Measurements from ENCODE around the gene ZRANB1.
"Not testable (repeated sequence)": the region's sequence is repeated elsewhere in the genome, so short reads cannot be mapped to it uniquely, and the experiment has no call there.

The ZRANB1 gene

GRCh38 chr10:124983321-124983720 lies 41.4 kb downstream of the ZRANB1 start:
- Histone ChIP-seq H3K4me3 (ENCODE audit: low read depth, low read length) (no peak overlapping the region), H3K4me1 (ENCODE audit: control insufficient read depth, insufficient read depth, low read length) (no peaks in the 10 kb centered on the region), H3K9me3 (ENCODE audit: control insufficient read depth, insufficient read depth, low read length) (no peaks in the 10 kb centered on the region), H3K36me3 (ENCODE audit: control insufficient read depth, insufficient read depth, low read length) (peaks cover 77% of the 10 kb centered on the region), H3K9ac (ENCODE audit: low read depth, low read length) (no peak overlapping the region), H3K27ac (ENCODE audit: low read depth, low read length) (no peak overlapping the region), H3K27me3 (ENCODE audit: control insufficient read depth, insufficient read depth, low read length) (no peaks in the 10 kb centered on the region)

- Histone ChIP-seq H3K36me3 (ENCODE audit: control insufficient read depth, insufficient read depth, low read length) (peaks cover 87% of the 10 kb centered on the region), H3K4me1 (ENCODE audit: control insufficient read depth, insufficient read depth, low read length) (no peaks in the 10 kb centered on the region), H3K4me3 (ENCODE audit: low read depth, low read length) (no peak overlapping the region), H3K9me3 (ENCODE audit: control insufficient read depth, insufficient read depth, low read length) (no peaks in the 10 kb centered on the region), H3K9ac (ENCODE audit: low read depth, low read length) (no peak overlapping the region), H3K27me3 (ENCODE audit: control insufficient read depth, insufficient read depth, low read length) (no peaks in the 10 kb centered on the region), H3K27ac (ENCODE audit: low read depth, low read length) (no peak overlapping the region)
These were observed 42.5 kb downstream of the ZRANB1 start for GRCh38 chr10:124984376-124984775.

GRCh38 chr10:124985162-124985561 lies 43.2 kb downstream of the ZRANB1 start:
- no peak overlapping the region for H3K27ac ChIP-seq (ENCODE audit: low read depth, low read length)
- H3K9ac ChIP-seq (ENCODE audit: low read depth, low read length) = no peak overlapping the region
- H3K27me3 ChIP-seq (ENCODE audit: control insufficient read depth, insufficient read depth, low read length) = no peaks in the 10 kb centered on the region
- no peaks in the 10 kb centered on the region for H3K9me3 ChIP-seq (ENCODE audit: control insufficient read depth, insufficient read depth, low read length)
- H3K4me1 ChIP-seq (ENCODE audit: control insufficient read depth, insufficient read depth, low read length) = no peaks in the 10 kb centered on the region
- H3K36me3 ChIP-seq (ENCODE audit: control insufficient read depth, insufficient read depth, low read length) = peaks cover 94% of the 10 kb centered on the region
- no peak overlapping the region for H3K4me3 ChIP-seq (ENCODE audit: low read depth, low read length)

- H3K4me1 ChIP-seq (ENCODE audit: control insufficient read depth, insufficient read depth, low read length) = no peaks in the 10 kb centered on the region
- no peak overlapping the region for H3K27ac ChIP-seq (ENCODE audit: low read depth, low read length)
These were observed 45.9 kb downstream of the ZRANB1 start for GRCh38 chr10:124987788-124988187.

DNA sequence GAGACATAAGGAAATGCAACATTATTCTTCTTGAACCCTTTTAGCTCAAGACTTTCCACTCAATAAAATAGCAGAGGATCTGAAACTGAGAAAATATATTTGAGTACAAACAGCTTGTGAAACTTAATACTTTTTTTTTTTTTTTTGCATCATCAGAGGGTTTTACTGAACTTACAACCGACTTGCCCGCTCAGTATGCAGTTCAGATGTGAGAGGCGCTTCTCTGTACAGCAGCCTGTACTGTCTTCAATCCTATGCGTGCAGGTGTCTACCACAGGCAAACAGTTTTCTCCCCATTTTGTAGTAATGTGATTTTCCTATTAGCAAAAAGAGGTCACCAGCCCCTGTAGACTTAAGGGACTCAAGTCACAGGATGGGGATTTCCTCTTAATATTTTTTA lies 46.8 kb downstream of the ZRANB1 start:
- not testable (repeated sequence) for H3K4me1 ChIP-seq (ENCODE audit: control insufficient read depth, insufficient read depth, low read length); H3K9ac ChIP-seq (ENCODE audit: low read depth, low read length); H3K27me3 ChIP-seq (ENCODE audit: control insufficient read depth, insufficient read depth, low read length); H3K9me3 ChIP-seq (ENCODE audit: control insufficient read depth, insufficient read depth, low read length); H3K27ac ChIP-seq (ENCODE audit: low read depth, low read length); H3K4me3 ChIP-seq (ENCODE audit: low read depth, low read length)
- peaks cover 98% of the 10 kb centered on the region for H3K36me3 ChIP-seq (ENCODE audit: control insufficient read depth, insufficient read depth, low read length)

More at GRCh38 chr10:124987788-124988187, 45.9 kb downstream of the ZRANB1 start:
- Histone ChIP-seq H3K4me3 (ENCODE audit: low read depth, low read length) (no peak overlapping the region), H3K27me3 (ENCODE audit: control insufficient read depth, insufficient read depth, low read length) (no peaks in the 10 kb centered on the region), H3K9me3 (ENCODE audit: control insufficient read depth, insufficient read depth, low read length) (no peaks in the 10 kb centered on the region), H3K36me3 (ENCODE audit: control insufficient read depth, insufficient read depth, low read length) (peaks cover 98% of the 10 kb centered on the region), H3K9ac (ENCODE audit: low read depth, low read length) (no peak overlapping the region)

DNA sequence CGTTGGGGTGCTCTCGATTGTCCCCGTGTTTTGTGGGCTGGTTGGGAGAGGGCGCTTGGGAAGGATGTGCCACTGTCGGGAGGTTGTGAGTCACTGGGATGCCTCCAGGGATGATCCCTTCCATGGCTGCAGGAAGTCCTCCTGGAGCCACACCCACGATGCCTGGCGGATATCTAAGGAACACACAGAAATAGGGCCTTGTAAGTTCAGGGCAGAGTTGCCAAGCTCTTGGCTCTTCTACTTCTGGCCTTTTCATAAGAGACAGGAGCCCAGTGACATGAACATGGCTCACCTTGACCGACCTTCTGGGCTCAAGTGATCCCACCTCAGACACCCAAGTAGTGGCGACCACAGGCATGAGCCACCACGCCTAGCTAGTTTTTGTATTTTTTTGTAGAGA lies 47.6 kb downstream of the ZRANB1 start:
- H3K4me3 ChIP-seq (ENCODE audit: low read depth, low read length) = no peak overlapping the region
- H3K27me3 ChIP-seq (ENCODE audit: control insufficient read depth, insufficient read depth, low read length) = no peaks in the 10 kb centered on the region
- no peak overlapping the region for H3K9ac ChIP-seq (ENCODE audit: low read depth, low read length)
- no peak overlapping the region for H3K27ac ChIP-seq (ENCODE audit: low read depth, low read length)
- no peaks in the 10 kb centered on the region for H3K4me1 ChIP-seq (ENCODE audit: control insufficient read depth, insufficient read depth, low read length)
- H3K9me3 ChIP-seq (ENCODE audit: control insufficient read depth, insufficient read depth, low read length) = no peaks in the 10 kb centered on the region
- peaks cover 98% of the 10 kb centered on the region for H3K36me3 ChIP-seq (ENCODE audit: control insufficient read depth, insufficient read depth, low read length)

GRCh38 chr10:124990671-124991625 lies 49.0 kb downstream of the ZRANB1 start:
- peaks cover 98% of the 10 kb centered on the region for H3K36me3 ChIP-seq (ENCODE audit: control insufficient read depth, insufficient read depth, low read length)
- H3K27me3 ChIP-seq (ENCODE audit: control insufficient read depth, insufficient read depth, low read length) = no peaks in the 10 kb centered on the region
- no peak overlapping the region for H3K27ac ChIP-seq (ENCODE audit: low read depth, low read length)
- no peak overlapping the region for H3K9ac ChIP-seq (ENCODE audit: low read depth, low read length)
- no peaks in the 10 kb centered on the region for H3K9me3 ChIP-seq (ENCODE audit: control insufficient read depth, insufficient read depth, low read length)
- H3K4me1 ChIP-seq (ENCODE audit: control insufficient read depth, insufficient read depth, low read length) = no peaks in the 10 kb centered on the region
- no peak overlapping the region for H3K4me3 ChIP-seq (ENCODE audit: low read depth, low read length)

DNA sequence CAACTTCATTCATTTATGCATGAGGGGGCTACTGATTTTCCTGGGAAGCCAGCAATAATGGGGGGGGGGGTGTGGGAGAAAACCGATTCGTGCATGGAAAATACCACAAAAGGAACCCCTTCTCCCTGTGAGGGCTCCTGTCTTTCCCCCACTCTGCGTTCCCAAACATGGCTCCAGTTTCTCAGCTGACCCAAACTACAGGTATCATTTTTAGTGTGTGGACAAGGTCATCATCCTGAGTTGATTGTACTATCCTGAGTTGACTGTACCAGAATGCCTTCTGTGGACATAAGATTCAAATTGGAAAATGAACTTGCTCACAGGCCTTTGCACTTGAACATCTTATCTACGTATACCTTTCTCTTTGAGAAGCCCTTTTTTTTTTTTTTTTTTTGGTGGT lies 49.9 kb downstream of the ZRANB1 start:
- Histone ChIP-seq H3K4me1 (ENCODE audit: control insufficient read depth, insufficient read depth, low read length) (no peaks in the 10 kb centered on the region), H3K27me3 (ENCODE audit: control insufficient read depth, insufficient read depth, low read length) (no peaks in the 10 kb centered on the region), H3K4me3 (ENCODE audit: low read depth, low read length) (no peak overlapping the region), H3K9me3 (ENCODE audit: control insufficient read depth, insufficient read depth, low read length) (no peaks in the 10 kb centered on the region), H3K36me3 (ENCODE audit: control insufficient read depth, insufficient read depth, low read length) (peaks cover 98% of the 10 kb centered on the region), H3K27ac (ENCODE audit: low read depth, low read length) (no peak overlapping the region), H3K9ac (ENCODE audit: low read depth, low read length) (no peak overlapping the region)

- Histone ChIP-seq H3K27me3 (ENCODE audit: control insufficient read depth, insufficient read depth, low read length) (no peaks in the 10 kb centered on the region), H3K36me3 (ENCODE audit: control insufficient read depth, insufficient read depth, low read length) (peaks cover 98% of the 10 kb centered on the region), H3K4me3 (ENCODE audit: low read depth, low read length) (no peak overlapping the region), H3K9me3 (ENCODE audit: control insufficient read depth, insufficient read depth, low read length) (no peaks in the 10 kb centered on the region), H3K9ac (ENCODE audit: low read depth, low read length) (no peak overlapping the region), H3K4me1 (ENCODE audit: control insufficient read depth, insufficient read depth, low read length) (no peaks in the 10 kb centered on the region), H3K27ac (ENCODE audit: low read depth, low read length) (no peak overlapping the region)
These were observed 50.8 kb downstream of the ZRANB1 start for GRCh38 chr10:124992462-124993344.

- no peak overlapping the region for H3K4me3 ChIP-seq (ENCODE audit: low read depth, low read length)
- no peaks in the 10 kb centered on the region for H3K4me1 ChIP-seq (ENCODE audit: control insufficient read depth, insufficient read depth, low read length)
- peaks cover 98% of the 10 kb centered on the region for H3K36me3 ChIP-seq (ENCODE audit: control insufficient read depth, insufficient read depth, low read length)
- no peak overlapping the region for H3K9ac ChIP-seq (ENCODE audit: low read depth, low read length)
- no peak overlapping the region for H3K27ac ChIP-seq (ENCODE audit: low read depth, low read length)
- no peaks in the 10 kb centered on the region for H3K27me3 ChIP-seq (ENCODE audit: control insufficient read depth, insufficient read depth, low read length)
- no peaks in the 10 kb centered on the region for H3K9me3 ChIP-seq (ENCODE audit: control insufficient read depth, insufficient read depth, low read length)
These were observed 51.4 kb downstream of the ZRANB1 start for GRCh38 chr10:124993345-124993708.

All from HUES48 (cell line).